Epithelial cell of prostate (primary cell): ENCODE results near the gene TNNI2.

Experiments
- DNase-seq: peaks from one replicate; pipeline ENCODE4 v3.0.0-alpha.2; 2011; ENCODE audit warnings: low read depth, low spot score
- H3K27ac ChIP-seq: fragments of 450-650 bp; 2 replicates; pipeline ENCODE4 v1.5.1; 2017; ENCODE audit warnings: mild to moderate bottlenecking

TNNI2 gene

DNA sequence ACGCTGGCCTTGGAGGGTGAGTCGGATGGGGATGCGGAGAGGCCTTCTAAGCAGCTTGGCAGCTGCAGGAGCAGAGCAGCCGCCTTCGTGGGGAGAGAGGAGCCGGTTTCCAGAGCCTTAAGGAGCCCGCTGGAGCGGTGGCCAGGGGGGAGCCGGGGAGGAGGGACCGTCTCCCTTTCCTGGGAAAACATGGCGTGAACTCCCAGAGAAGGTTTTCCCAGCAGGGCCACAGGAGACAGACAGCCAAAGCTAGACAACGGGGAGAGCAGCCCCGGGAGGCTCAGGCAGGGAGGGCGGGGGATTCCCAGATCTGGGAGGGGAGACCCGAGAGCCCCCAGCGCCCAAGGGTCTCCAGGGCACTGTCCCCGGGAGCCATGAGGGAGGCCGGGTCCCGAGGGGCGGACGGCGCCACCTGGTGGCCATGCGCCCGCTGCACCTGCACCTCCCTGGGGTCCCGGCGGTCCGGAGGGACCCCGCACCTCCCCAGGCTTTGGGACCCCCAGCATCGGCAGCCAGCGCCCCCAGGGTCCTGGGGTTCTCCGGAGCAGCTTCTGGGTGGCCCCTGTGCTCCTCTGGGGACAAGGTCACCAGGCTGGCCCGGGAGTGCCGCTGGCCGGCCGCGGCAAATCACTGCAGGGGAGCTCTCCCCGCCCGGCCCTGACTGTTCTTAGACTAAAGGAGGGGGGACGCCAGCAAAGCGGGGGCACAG, 6.4 kb upstream of the TNNI2 start:
- H3K27ac ChIP-seq = peak overlapping the region; percentile 87
- no peak for DNase-seq

- no peak for DNase-seq
- peak overlapping the region; percentile 87 for H3K27ac ChIP-seq
Observed at GRCh38 chr11:1832920-1833295, 5.9 kb upstream of the TNNI2 start.

DNA sequence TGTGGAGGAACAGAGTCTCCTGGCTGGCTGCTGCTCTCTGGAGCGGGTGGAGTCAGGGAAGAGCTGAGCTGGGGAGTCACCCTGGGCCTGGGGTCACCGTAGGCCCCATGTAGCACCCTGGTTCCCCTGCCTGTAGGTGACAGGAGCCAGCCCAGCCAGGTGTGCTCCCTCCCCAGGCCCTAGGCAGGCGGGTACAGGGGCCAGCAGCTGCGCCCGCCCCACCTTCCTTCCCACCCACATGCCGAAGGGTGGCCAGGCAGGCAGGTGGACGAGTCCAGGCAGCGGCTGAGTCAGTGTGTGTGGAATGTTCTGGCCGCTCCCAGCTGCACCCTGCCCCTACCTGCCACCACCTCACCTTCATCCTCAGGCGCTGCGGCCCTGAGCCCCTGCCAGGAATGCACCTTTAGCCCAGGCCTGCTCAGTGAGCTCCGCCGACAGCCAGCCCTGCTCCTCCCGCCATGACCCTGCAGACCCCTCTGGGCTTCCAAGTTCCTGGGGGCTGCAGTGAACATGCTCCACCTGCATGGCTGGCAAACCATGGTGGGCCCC, 4.6 kb upstream of the TNNI2 start:
- peak overlapping the region; percentile 87 for H3K27ac ChIP-seq
- peak; percentile 85 for DNase-seq

GRCh38 chr11:1834779-1835670, 3.8 kb upstream of the TNNI2 start, which contains the start of gene SYT8:
TSS of gene SYT8 (plus strand) at chr11:1834990. CDS start at chr11:1835106, 116 bp downstream.
- peak within 1 kb of the TSS; percentile 87 for H3K27ac ChIP-seq
- DNase-seq = no peak

GRCh38 chr11:1835671-1836010, 3.1 kb upstream of the TNNI2 start:
- H3K27ac ChIP-seq = no peak overlapping the region
- DNase-seq = no peak

DNA sequence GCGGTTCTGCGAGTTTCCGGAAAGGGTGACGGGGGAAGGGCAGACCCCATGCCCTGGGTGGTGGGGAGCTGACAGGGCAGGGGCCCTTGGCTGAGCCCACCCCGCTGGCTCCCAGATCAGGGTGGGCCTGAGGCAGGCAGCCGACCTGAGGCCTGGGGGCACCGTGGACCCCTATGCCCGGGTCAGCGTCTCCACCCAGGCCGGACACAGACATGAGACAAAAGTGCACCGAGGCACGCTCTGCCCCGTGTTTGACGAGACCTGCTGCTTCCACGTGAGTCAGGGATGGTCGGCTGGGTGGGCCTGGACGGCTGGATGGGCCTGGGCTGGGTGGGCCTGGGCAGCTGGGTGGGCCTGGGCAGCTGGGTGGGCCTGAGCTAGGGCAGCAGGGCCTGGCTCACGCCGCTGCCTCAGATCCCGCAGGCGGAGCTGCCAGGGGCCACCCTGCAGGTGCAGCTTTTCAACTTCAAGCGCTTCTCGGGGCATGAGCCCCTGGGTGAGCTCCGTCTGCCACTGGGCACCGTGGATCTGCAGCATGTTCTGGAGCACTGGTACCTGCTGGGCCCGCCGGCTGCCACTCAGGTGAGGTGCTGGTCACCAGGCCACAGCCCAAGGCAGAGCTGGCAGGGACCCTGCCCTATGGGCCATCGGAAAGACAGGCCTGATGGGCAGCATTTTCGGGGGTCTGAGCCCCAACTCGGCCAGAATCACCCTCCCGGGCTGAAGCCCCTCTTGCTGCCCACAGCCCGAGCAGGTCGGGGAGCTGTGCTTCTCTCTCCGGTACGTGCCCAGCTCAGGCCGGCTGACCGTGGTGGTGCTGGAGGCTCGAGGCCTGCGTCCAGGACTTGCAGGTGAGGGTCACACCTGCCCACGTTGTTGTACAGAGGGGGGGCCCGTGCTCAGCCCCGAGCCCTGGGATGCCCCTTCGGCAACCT, 2.5 kb upstream of the TNNI2 start:
- no peak for DNase-seq
- H3K27ac ChIP-seq = no peak overlapping the region

DNA sequence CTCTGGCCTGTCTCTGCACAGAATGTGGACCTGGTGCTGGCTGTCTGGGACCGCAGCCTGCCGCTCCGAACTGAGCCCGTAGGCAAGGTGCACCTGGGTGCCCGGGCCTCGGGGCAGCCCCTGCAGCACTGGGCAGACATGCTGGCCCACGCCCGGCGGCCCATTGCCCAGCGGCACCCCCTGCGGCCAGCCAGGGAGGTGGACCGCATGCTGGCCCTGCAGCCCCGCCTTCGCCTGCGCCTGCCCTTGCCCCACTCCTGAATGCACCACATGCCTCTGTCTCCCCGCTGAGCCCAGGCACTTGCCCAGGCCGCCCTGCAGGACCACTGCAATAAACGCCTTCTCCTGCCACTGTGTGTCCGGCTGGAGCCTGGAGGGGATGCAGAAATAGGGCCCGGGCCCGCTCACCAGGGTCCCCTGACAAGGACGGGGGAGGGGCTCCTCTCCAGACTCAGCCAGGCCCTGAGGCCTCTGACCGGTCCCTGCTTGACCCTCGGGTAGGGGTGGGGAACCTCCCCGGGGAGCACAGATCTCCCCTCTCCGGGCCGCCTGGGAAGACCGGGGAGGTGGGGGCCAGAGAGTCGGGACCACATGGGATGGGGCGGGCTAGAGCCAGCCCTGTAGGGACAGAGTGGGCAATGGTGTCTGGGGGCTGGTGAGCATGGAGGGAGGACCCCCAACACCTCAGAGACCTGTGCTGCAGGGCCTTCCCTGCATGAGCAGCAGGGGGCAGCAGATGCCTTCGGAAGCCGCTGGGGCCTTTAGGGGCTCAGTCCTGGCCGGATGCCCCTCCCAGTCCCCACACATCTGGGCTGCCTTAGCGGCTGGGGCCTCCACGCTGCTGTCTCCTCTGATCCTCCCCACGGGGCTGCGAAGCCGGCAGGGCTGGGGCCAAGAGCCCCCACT, 1.4 kb upstream of the TNNI2 start:
- H3K27ac ChIP-seq = no peak overlapping the region
- DNase-seq = no peak

DNA sequence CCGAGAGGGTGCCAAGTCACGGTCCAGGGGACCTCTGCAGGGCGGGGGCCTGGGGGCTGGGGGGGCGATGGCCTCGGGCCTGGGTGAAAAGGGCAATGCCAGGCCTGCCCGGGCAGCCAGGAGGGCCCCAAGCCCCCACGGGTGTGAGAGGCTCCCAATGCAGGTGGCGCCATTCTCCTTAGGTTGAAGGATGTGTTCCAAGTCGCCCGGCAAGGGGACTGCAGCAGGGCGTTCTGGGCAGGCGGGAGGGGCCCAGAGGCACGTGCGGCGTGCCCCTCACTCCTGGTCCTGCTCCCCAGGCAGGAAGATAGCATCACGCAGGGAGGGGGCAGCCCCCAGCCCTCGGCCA, 730 bp upstream of the TNNI2 start:
- H3K27ac ChIP-seq = no peak overlapping the region
- DNase-seq = no peak

DNA sequence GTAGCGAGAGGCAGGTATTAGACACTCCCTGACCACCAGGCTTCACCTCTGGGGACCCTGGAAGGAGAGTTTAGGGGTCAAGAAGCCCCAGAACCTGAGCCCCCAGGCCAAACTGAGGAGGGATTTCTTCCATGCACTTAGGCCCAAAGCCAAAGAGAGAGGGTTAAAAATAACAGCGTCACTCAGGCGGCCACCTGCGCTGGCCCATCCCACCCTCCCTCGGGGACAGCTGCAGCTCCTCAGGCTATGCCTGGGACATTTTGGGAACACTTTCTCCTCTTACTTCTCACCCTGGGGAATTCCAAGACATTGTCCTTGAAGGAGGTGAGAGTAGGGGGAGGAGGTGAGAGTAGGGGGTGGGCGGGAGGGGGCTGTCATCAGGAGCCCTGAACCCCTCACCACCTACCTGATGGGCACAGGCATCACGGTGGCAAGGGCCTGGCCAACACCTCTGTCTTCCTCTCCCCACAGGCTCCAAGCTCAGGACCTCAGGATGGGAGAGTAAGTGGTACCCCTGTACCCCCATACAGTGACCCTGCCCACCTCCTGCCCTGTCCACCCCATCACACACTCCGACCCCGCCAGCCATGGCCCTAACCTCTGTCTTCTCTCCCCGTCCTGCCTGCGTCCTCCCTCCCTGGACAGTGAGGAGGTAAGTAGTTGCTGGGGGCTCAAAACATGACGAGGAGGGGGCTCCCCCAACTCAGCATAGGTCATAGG, 583 bp downstream of the TNNI2 start:
- no peak overlapping the region for H3K27ac ChIP-seq
- no peak for DNase-seq

DNA sequence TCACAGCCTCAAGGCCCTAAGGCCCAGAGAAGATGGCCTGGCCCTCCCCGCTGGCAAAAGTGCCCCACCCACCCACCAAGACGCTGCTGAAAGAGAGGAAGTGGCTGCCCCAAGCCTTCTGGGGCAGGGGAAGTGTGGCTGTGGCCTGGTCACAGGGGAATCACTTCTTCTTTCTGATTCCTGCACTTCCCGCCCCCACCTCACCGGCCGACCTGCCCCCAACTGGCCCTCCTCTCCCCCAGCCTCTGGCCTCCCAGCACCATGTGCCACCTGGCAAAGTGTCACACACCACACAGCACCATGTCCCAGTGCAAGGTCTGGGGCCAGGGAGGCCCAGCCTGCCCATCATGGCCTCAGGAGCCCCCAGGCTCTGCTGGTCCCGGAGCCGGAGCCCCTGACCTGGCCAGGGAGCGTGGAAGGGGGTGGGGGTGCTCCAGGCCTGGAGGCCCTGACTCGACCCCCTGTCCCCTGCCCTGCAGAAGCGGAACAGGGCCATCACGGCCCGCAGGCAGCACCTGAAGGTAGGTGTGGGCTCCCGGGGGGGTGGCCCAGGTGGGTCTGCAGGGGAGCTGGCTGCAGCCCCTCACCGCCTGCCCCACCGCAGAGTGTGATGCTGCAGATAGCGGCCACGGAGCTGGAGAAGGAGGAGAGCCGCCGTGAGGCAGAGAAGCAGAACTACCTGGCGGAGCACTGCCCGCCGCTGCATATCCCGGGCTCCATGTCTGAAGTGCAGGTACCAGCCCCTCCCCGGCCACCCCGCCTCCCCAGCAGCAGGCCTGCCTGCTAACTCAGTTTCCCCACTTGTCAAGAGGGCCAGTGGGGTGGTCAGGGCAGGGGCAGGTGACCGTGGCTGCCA, 1.4 kb downstream of the TNNI2 start:
- H3K27ac ChIP-seq = no peak overlapping the region
- no peak for DNase-seq

GRCh38 chr11:1840780-1841480, 2.1 kb downstream of the TNNI2 start:
- DNase-seq = no peak
- no peak overlapping the region for H3K27ac ChIP-seq

DNA sequence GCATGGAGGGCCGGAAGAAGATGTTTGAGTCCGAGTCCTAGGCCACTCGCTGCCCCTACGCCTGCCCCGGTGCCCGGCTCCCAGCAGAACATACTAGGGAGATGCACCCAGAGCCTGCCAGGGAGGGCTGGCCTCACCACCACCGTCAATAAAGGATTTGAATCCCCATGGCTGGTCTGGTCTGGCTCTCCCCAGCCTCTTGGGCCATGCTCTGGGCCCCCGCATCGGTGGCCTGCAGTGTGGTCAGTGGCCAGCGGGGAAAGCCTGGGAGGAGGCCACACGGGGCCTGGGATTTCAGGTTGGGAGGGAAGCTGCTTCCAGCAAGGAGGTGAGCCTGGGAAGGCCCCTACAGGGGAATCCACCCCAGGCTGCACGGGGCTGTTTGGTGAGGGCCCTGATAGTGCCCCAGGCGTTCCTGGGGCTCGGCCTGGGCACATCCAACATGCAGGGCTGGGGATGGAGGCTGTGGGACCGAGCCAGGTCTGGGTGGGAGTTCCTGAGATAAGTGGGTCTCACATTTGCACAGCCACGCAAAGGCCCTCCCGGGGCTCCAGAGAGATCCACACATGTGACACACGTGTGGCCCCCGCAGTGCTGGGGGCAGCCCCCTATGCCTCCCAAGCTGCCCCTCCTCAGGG, 2.8 kb downstream of the TNNI2 start:
- no peak overlapping the region for H3K27ac ChIP-seq
- no peak for DNase-seq

DNA sequence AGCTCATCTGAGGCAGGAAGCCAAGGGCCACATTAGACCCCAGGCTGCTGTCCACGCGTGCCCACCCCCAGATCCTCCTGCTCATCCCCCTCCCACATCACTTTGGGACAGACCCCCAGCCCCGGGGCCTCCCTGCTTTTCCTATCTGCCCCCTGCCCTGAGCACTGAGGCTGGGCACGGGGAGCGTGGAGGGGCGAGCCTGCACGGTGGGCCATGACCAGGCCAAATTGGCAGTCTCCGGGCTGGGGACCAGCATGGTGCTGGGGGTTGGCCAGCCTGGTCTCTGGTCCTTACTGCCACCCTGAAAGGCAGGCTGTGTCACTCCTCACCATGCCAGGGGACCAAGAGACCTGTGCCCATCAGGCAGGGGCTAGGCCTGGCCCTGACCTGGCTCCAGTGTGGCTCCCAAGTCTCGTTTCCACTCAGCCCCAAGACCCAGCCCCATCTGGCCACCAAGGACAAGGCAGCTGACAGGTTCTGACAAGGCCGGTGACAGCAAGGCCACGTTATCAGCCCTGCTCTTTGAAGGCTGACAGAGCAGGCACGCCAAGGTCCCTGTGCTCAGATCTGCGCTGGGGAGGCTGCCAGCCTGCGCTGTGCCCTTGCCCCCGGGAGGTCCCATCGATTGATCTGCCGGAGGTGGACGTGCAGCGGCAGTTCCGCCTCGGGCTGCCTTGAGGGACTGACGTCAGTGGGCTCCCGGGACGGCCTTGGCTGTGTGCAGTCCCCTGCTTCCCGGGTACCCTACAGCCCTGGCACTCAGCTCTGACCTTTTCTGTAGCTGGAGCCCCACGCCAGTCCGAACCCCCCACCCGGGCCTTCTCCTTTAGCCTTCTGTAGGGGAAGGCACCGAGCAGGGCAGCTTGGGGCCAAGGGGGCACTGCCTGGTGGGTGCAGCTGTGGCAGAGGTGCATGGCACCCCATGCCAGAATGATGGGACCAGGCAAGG, 3.6 kb downstream of the TNNI2 start:
- DNase-seq = no peak
- no peak overlapping the region for H3K27ac ChIP-seq

- DNase-seq = no peak
- no peak overlapping the region for H3K27ac ChIP-seq
Observed at GRCh38 chr11:1843098-1843473, 4.3 kb downstream of the TNNI2 start.

GRCh38 chr11:1843796-1844195, 5.0 kb downstream of the TNNI2 start:
- no peak for DNase-seq
- H3K27ac ChIP-seq = no peak overlapping the region
